ENCODE results near the gene PRDX1.
A peak's percentile ranks its signal among the peaks of the same experiment; 100 is the strongest.

PRDX1 gene

GRCh38 chr1:45543581-45544417, 22.1 kb upstream of the PRDX1 start:
- peak; percentile 49 for DNase-seq (ENCODE audit: extremely low spot score)
- CTCF ChIA-PET: interaction anchor here (1.0 to 6.5 kb wide), 8 partner anchors 10 to 32 kb away, joined by 3 to 43 read pairs (median 6); partner anchors contain the start of gene PRDX1
- POLR2A ChIA-PET: interaction anchor here (1.0 to 6.1 kb wide), 3 partner anchors 16 to 39 kb away, joined by 3 to 87 read pairs (median 5); partner anchors contain the start of gene PRDX1
- TF ChIP-seq CTCF (IDR thresholded peaks at IDR 0.05; ENCODE audit: control extremely low read depth, extremely low read depth, low read depth, missing control alignments): no peak

GRCh38 chr1:45542591-45542990, 20.9 kb upstream of the PRDX1 start:
- ChIA-PET POLR2A (interaction anchor here (6.1 kb wide), 1 partner anchor 21 kb away, joined by 87 read pairs; the partner anchor contains the start of gene PRDX1), CTCF (interaction anchor here (1.2 kb wide), 1 partner anchor 18 kb away, joined by 3 read pairs; no protein-coding TSS in a partner anchor)
- DNase-seq (ENCODE audit: extremely low spot score): no peak
- no peak for TF ChIP-seq CTCF (IDR thresholded peaks at IDR 0.05; ENCODE audit: control extremely low read depth, extremely low read depth, low read depth, missing control alignments)

- ChIA-PET POLR2A (interaction anchor here (6.1 kb wide), 1 partner anchor 20 kb away, joined by 87 read pairs; the partner anchor contains the start of gene PRDX1), CTCF (interaction anchor here (1.0 to 1.9 kb wide), 2 partner anchors 10 to 48 kb away, joined by 4 to 7 read pairs; partner anchors contain the start of gene AKR1A1)
- no peak for TF ChIP-seq CTCF (IDR thresholded peaks at IDR 0.05; ENCODE audit: control extremely low read depth, extremely low read depth, low read depth, missing control alignments)
- no peak for DNase-seq (ENCODE audit: extremely low spot score)
Observed at GRCh38 chr1:45541193-45541592, 19.5 kb upstream of the PRDX1 start.

DNA sequence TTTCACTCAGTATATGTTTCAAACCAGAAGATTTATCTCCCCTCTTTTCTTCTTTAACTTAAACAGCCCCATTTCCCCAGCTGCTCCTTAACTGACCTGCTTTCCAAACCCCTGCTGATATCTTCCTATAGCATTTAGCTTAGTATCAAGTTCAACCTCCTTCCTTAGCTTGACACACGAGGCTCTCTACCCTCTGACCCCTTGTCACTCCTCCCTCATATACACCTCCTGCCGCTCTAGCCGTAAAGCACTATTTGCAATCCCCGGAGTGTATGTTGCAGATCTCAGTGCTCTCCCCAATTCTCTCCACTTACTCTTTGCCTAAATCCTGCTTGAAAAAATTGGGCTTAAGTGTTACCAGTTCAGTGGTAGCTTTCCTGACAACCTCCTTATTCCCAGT, 15.2 kb upstream of the PRDX1 start:
- CTCF ChIA-PET: interaction anchor here (0.7 to 3.6 kb wide), 5 partner anchors 10 to 33 kb away, joined by 3 to 19 read pairs (median 7); no protein-coding TSS in a partner anchor
- TF ChIP-seq CTCF (IDR thresholded peaks at IDR 0.05; ENCODE audit: control extremely low read depth, extremely low read depth, low read depth, missing control alignments): no peak
- POLR2A ChIA-PET: interaction anchor here (9.1 kb wide), 1 partner anchor 16 kb away, joined by 59 read pairs; the partner anchor contains the start of gene PRDX1
- no peak for DNase-seq (ENCODE audit: extremely low spot score)

DNA sequence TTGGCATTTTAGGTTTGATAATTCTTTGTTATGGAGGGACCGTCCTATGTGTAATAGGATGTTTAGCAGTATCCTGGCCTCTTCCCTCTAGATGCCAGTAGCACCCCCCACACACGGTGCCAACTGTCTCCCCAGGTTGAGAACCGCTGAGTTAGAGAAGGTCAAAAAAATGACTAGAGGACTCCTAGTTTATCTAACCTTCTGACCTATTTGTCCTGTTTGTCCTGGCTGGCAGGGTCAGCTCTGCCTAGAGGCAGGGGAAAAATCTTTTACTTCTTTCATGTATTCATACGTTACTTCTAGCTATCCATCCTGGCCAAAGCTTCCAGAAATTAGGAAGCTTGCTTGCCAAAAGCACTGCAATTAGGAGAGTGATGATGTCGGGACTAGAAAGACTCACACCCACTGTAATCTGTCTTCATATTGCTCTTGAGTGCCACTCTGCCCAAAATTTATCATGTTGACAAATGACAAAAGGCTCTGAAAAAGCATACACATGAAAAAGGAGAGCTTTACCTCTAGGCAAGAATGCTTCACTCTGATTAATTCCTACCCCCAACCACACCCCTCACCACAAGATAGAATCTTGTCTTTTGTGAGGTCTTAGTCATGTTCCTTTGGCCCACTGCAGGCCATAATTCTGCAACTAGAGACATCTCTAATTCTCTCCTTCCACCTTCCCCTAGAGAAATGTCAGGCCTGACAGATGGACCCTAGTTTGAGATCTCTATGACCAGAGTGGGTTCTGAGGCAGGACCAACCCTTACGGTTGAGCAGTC, 14.5 kb upstream of the PRDX1 start:
- POLR2A ChIA-PET: interaction anchor here (9.1 kb wide), 1 partner anchor 15 kb away, joined by 59 read pairs; the partner anchor contains the start of gene PRDX1
- CTCF ChIA-PET: interaction anchor here (0.7 to 3.6 kb wide), 5 partner anchors 10 to 34 kb away, joined by 3 to 19 read pairs (median 7); no protein-coding TSS in a partner anchor
- no peak for DNase-seq (ENCODE audit: extremely low spot score)
- no peak for TF ChIP-seq CTCF (IDR thresholded peaks at IDR 0.05; ENCODE audit: control extremely low read depth, extremely low read depth, low read depth, missing control alignments)

GRCh38 chr1:45531873-45532272, 10.2 kb upstream of the PRDX1 start:
- ChIA-PET CTCF (interaction anchor here (1.3 to 1.6 kb wide), 3 partner anchors 13 to 38 kb away, joined by 3 to 4 read pairs (median 4); no protein-coding TSS in a partner anchor), POLR2A (interaction anchor here (0.6 to 9.1 kb wide), 2 partner anchors 11 to 16 kb away, joined by 3 to 59 read pairs; partner anchors contain the start of gene PRDX1)
- no peak for DNase-seq (ENCODE audit: extremely low spot score)
- TF ChIP-seq CTCF (IDR thresholded peaks at IDR 0.05; ENCODE audit: control extremely low read depth, extremely low read depth, low read depth, missing control alignments): no peak
